HCT116 (cell line): ENCODE measurements around the gene RAPGEF1. TPM values are rescaled to one million over a fixed set of nuclear protein-coding genes. Genes with fewer than 3 reads are reported as not detected.
"Not testable (repeated sequence)": the region's sequence is repeated elsewhere in the genome, so short reads cannot be mapped to it uniquely, and the experiment has no call there.

Experiments
- ATAC-seq: fragments of 200-7000 bp; cut with Tn5 transposase; 2 replicates; pipeline ENCODE4 v1.9.1; 2020; ENCODE audit warnings: mild to moderate bottlenecking, moderate library complexity
- BruUV-seq: library from RNA; stranded (reverse); fragments of 400-500 nt; replicated peaks from 2 replicates; lab custom pipeline; 2021; lab: Mats Ljungman, UMichigan
- CTCF ChIA-PET: fragments of 300-600 bp; sonication (Branson Sonifier 250); formaldehyde crosslinking; loops from one replicate; lab custom pipeline; 2021; ENCODE audit warnings: antibody characterized with exemption; lab: Charles Lee
- POLR2A ChIA-PET: fragments of 300-600, 350-600 bp; sonication (Branson Sonifier 250); formaldehyde crosslinking; loops from one replicate; lab custom pipeline; 2021; ENCODE audit warnings: antibody characterized with exemption; lab: Charles Lee
- RAD21 ChIA-PET, 2 experiments: fragments of 300-600 bp; sonication (Branson Sonifier 250); formaldehyde crosslinking; loops; one replicate each; lab custom pipeline; 2023; ENCODE audit warnings: low total read pairs in 2 of 2; ENCODE audit not compliant: uncharacterized antibody in 2 of 2, unreplicated experiment in 2 of 2, low non-redundant PET in 1 of 2; lab: Charles Lee
- DNase-seq: peaks from one replicate; pipeline ENCODE4 v3.0.0-alpha.2; 2010; ENCODE audit warnings: low read depth, low spot score
- H2AFZ ChIP-seq: fragments of 200-600 bp; shearing (Covaris generic), sonication (generic); 2 replicates; pipeline ENCODE4 v1.6.1; 2017; ENCODE audit warnings: low read depth, mixed run types, mixed read lengths, antibody characterized with exemption, low read length; ENCODE audit not compliant: poor library complexity, severe bottlenecking
- H3K27ac ChIP-seq: 2 replicates; pipeline ENCODE4 v1.5.1; 2012; ENCODE audit warnings: low read depth, low read length
- H3K27me3 ChIP-seq: fragments of 200-600 bp; sonication (generic); 2 replicates; pipeline ENCODE4 v1.6.1; 2016; ENCODE audit warnings: mixed run types, low read length, mixed read lengths; ENCODE audit not compliant: insufficient read depth
- H3K36me3 ChIP-seq, 2 experiments: fragments of 200-500 bp in 1 of 2; fragments of 200-600 bp in 1 of 2; sonication (Bioruptor generic) in 1 of 2; sonication (generic) in 1 of 2; 2 replicates each; pipeline versions ENCODE4 v1.5.1 to v1.6.1; 2014 to 2016; ENCODE audit warnings: low read length in 2 of 2, inconsistent platforms in 1 of 2, mixed read lengths in 1 of 2, mixed run types in 1 of 2; ENCODE audit not compliant: insufficient read depth in 2 of 2, control insufficient read depth in 1 of 2
- H3K4me1 ChIP-seq, 2 experiments: fragments of 200-600 bp in 1 of 2; sonication (generic) in 1 of 2; 2 replicates each; pipeline versions ENCODE4 v1.5.1 to v1.6.1; 2012 to 2017; ENCODE audit warnings: low read length in 2 of 2, inconsistent platforms in 1 of 2, mild to moderate bottlenecking in 1 of 2, mixed read lengths in 1 of 2, mixed run types in 1 of 2, moderate library complexity in 1 of 2; ENCODE audit not compliant: insufficient read depth in 2 of 2, control insufficient read depth in 1 of 2
- H3K4me2 ChIP-seq: fragments of 200-600 bp; sonication (generic); 2 replicates; pipeline ENCODE4 v1.6.1; 2017; ENCODE audit warnings: mixed run types, low read length, mixed read lengths
- H3K4me3 ChIP-seq, 2 experiments: fragments of 200-600 bp in 1 of 2; sonication (generic) in 1 of 2; replicated peaks in 1 of 2; 2 replicates each; pipeline ENCODE4 v1.5.1; 2011 to 2016; ENCODE audit warnings: low read length in 2 of 2, control low read depth in 1 of 2, low read depth in 1 of 2, mild to moderate bottlenecking in 1 of 2, mixed read lengths in 1 of 2, mixed run types in 1 of 2
- H3K79me2 ChIP-seq: fragments of 200-600 bp; sonication (generic); 2 replicates; pipeline ENCODE4 v1.6.1; 2017; ENCODE audit warnings: mild to moderate bottlenecking, mixed run types, low read length, moderate library complexity, mixed read lengths; ENCODE audit not compliant: insufficient read depth
- H3K9ac ChIP-seq: fragments of 200-600 bp; sonication (generic); 2 replicates; pipeline ENCODE4 v1.6.1; 2016; ENCODE audit warnings: low read length, mixed read lengths
- H3K9me2 ChIP-seq: fragments of 200-600 bp; sonication (generic), shearing (Covaris generic); 2 replicates; pipeline ENCODE4 v1.6.1; 2017; ENCODE audit warnings: mixed run types, mild to moderate bottlenecking, moderate library complexity; ENCODE audit not compliant: insufficient read depth
- H3K9me3 ChIP-seq, 2 experiments: fragments of 200-500 bp in 1 of 2; fragments of 200-600 bp in 1 of 2; sonication (Bioruptor generic) in 1 of 2; sonication (generic) in 1 of 2; 2 replicates each; pipeline ENCODE4 v1.6.1; 2014 to 2017; ENCODE audit warnings: low read length in 2 of 2, mixed read lengths in 2 of 2, inconsistent platforms in 1 of 2, low read depth in 1 of 2, mild to moderate bottlenecking in 1 of 2, mixed run types in 1 of 2, moderate library complexity in 1 of 2; ENCODE audit not compliant: control insufficient read depth in 1 of 2, insufficient read depth in 1 of 2
- H4K20me1 ChIP-seq: fragments of 200-600 bp; sonication (generic), shearing (Covaris generic); 2 replicates; pipeline ENCODE4 v1.6.1; 2017; ENCODE audit warnings: mixed run types, mild to moderate bottlenecking, moderate library complexity; ENCODE audit not compliant: insufficient read depth
- EGR1 ChIP-seq: IDR thresholded peaks from 2 replicates; pipeline ENCODE4 v1.6.1; 2012; ENCODE audit warnings: low read depth
- ELF1 ChIP-seq: IDR thresholded peaks from 2 replicates; pipeline ENCODE4 v1.6.1; 2012; ENCODE audit warnings: low read depth, borderline replicate concordance
- EZH2 ChIP-seq: fragments of 200-600 bp; sonication (generic); IDR thresholded peaks from 2 replicates; pipeline ENCODE4 v1.6.1; 2017; ENCODE audit warnings: antibody characterized with exemption, mixed run types
- EZH2phosphoT487 ChIP-seq: fragments of 200-600 bp; IDR thresholded peaks from 2 replicates; pipeline ENCODE4 v1.6.1; 2018; ENCODE audit warnings: antibody characterized with exemption, borderline replicate concordance
- FOSL1 ChIP-seq: IDR thresholded peaks from 2 replicates; pipeline ENCODE4 v1.6.1; 2012; ENCODE audit warnings: low read depth
- JUND ChIP-seq: IDR thresholded peaks from 2 replicates; pipeline ENCODE4 v1.6.1; 2012
- RAD21 ChIP-seq: IDR thresholded peaks from 2 replicates; pipeline ENCODE4 v1.6.1; 2012; ENCODE audit warnings: low read depth, mild to moderate bottlenecking
- SIN3A ChIP-seq: IDR thresholded peaks from 2 replicates; pipeline ENCODE4 v1.6.1; 2012; ENCODE audit warnings: low read depth
- SP1 ChIP-seq: IDR thresholded peaks from 2 replicates; pipeline ENCODE4 v1.6.1; 2012; ENCODE audit warnings: low read depth
- SRF ChIP-seq: IDR thresholded peaks from 2 replicates; pipeline ENCODE4 v1.6.1; 2012; ENCODE audit warnings: low read depth
- YY1 ChIP-seq: IDR thresholded peaks from 2 replicates; pipeline ENCODE4 v1.6.1; 2011; ENCODE audit warnings: low read length, low read depth, moderate library complexity, mild to moderate bottlenecking; ENCODE audit not compliant: insufficient replicate concordance; ENCODE audit errors: extremely low read depth
- ZFX ChIP-seq: fragments of 450-650 bp; IDR thresholded peaks from 2 replicates; pipeline ENCODE4 v1.6.1; 2017
- ZNF274 ChIP-seq: fragments of 200-500 bp; sonication (Bioruptor generic); IDR thresholded peaks from 2 replicates; pipeline ENCODE4 v1.6.1; 2014; ENCODE audit warnings: mild to moderate bottlenecking, low read depth, low read length, inconsistent platforms
- intact Hi-C: fragments of 100-400 bp; cut with micrococcal nuclease; formaldehyde crosslinking; loops from 2 replicates; pipeline ENCODE4 v1.10.0; 2022
- total RNA-seq: library from RNA; stranded (reverse); gene quantifications from one replicate; pipeline ENCODE4 v1.2.1, GENCODE V29; 2021; ENCODE audit not compliant: unreplicated experiment
- TF ChIP-seq, protein P1 (sequence below): IDR thresholded peaks from 2 replicates; pipeline ENCODE4 v1.6.1; 2012; ENCODE audit warnings: low read depth
- TF ChIP-seq, protein P2 (sequence below), 3 experiments: fragments of 200-600 bp in 1 of 3; sonication (generic) in 1 of 3; IDR thresholded peaks in 2 of 3; conservative IDR thresholded peaks in 1 of 3; 2 replicates each; pipeline ENCODE4 v1.5.1; 2012 to 2017; ENCODE audit warnings: low read depth in 2 of 3, low read length in 2 of 3, antibody characterized with exemption in 1 of 3, borderline replicate concordance in 1 of 3, control low read depth in 1 of 3, mild to moderate bottlenecking in 1 of 3, mixed read lengths in 1 of 3, mixed run types in 1 of 3, moderate library complexity in 1 of 3; ENCODE audit not compliant: insufficient read depth in 1 of 3
- TF ChIP-seq, protein P3 (sequence below): IDR thresholded peaks from 2 replicates; pipeline ENCODE4 v1.6.1; 2011; ENCODE audit warnings: mild to moderate bottlenecking, low read length, moderate library complexity; ENCODE audit not compliant: insufficient replicate concordance; ENCODE audit errors: extremely low read depth

Gene RAPGEF1
- total RNA-seq, 1 experiment from 2014 or later, result 43.0 TPM

DNA sequence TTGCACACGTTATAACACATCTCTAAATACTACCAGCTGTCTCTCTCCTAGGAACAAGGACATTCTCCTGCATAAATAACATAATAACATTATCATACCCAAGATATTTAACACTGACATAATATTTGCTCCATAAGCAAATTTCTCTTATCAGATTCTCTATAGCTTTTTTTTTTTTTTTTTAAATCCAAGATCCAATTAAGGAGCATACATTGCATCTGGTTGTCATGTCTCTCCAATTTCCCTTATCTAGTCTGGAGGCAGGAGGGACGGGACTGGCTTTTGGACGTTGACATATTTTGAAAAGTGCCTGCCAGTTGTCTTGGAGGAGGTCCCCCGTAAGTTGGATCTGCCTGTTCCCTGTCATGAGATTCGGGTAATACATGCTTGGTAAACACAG lies 76.6 kb downstream of the RAPGEF1 start:
- intact Hi-C loops, result no loop called here
- no peak for DNase-seq
- H3K79me2 ChIP-seq, result no peaks in the 10 kb centered on the region
- no peaks in the 10 kb centered on the region for H3K9me3 ChIP-seq
- H3K27ac ChIP-seq, result no peak overlapping the region
- BruUV-seq, result no TSS peak
- H2AFZ ChIP-seq, result no peak overlapping the region
- ATAC-seq, result no peak
- H3K27me3 ChIP-seq, result no peaks in the 10 kb centered on the region
- H4K20me1 ChIP-seq, result no peaks in the 10 kb centered on the region
- H3K4me2 ChIP-seq, result no peak overlapping the region
- H3K9ac ChIP-seq, result no peak overlapping the region
- ChIA-PET CTCF (no interaction called here), RAD21 (no interaction called here), POLR2A (no interaction called here)
- H3K4me1 ChIP-seq, result peaks cover 17 to 24% of the 10 kb centered on the region in 2 experiments
- no peak overlapping the region for H3K4me3 ChIP-seq
- no peaks in the 10 kb centered on the region for H3K36me3 ChIP-seq
- TF ChIP-seq YY1 (no peak), RAD21 (no peak), ZNF274 (no peak), EZH2 (no peak), ELF1 (no peak), FOSL1 (no peak), EGR1 (no peak), JUND (no peak), SP1 (no peak), EZH2phosphoT487 (no peak), SRF (no peak), ZFX (no peak), SIN3A (no peak)
- TF ChIP-seq, protein P1, sequence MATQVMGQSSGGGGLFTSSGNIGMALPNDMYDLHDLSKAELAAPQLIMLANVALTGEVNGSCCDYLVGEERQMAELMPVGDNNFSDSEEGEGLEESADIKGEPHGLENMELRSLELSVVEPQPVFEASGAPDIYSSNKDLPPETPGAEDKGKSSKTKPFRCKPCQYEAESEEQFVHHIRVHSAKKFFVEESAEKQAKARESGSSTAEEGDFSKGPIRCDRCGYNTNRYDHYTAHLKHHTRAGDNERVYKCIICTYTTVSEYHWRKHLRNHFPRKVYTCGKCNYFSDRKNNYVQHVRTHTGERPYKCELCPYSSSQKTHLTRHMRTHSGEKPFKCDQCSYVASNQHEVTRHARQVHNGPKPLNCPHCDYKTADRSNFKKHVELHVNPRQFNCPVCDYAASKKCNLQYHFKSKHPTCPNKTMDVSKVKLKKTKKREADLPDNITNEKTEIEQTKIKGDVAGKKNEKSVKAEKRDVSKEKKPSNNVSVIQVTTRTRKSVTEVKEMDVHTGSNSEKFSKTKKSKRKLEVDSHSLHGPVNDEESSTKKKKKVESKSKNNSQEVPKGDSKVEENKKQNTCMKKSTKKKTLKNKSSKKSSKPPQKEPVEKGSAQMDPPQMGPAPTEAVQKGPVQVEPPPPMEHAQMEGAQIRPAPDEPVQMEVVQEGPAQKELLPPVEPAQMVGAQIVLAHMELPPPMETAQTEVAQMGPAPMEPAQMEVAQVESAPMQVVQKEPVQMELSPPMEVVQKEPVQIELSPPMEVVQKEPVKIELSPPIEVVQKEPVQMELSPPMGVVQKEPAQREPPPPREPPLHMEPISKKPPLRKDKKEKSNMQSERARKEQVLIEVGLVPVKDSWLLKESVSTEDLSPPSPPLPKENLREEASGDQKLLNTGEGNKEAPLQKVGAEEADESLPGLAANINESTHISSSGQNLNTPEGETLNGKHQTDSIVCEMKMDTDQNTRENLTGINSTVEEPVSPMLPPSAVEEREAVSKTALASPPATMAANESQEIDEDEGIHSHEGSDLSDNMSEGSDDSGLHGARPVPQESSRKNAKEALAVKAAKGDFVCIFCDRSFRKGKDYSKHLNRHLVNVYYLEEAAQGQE, result no peak
- TF ChIP-seq, protein P2, sequence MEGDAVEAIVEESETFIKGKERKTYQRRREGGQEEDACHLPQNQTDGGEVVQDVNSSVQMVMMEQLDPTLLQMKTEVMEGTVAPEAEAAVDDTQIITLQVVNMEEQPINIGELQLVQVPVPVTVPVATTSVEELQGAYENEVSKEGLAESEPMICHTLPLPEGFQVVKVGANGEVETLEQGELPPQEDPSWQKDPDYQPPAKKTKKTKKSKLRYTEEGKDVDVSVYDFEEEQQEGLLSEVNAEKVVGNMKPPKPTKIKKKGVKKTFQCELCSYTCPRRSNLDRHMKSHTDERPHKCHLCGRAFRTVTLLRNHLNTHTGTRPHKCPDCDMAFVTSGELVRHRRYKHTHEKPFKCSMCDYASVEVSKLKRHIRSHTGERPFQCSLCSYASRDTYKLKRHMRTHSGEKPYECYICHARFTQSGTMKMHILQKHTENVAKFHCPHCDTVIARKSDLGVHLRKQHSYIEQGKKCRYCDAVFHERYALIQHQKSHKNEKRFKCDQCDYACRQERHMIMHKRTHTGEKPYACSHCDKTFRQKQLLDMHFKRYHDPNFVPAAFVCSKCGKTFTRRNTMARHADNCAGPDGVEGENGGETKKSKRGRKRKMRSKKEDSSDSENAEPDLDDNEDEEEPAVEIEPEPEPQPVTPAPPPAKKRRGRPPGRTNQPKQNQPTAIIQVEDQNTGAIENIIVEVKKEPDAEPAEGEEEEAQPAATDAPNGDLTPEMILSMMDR (IDR thresholded peaks at IDR 0.05 in 2 of 3, conservative IDR thresholded peaks at IDR 0.05 in 1 of 3; ENCODE audit: borderline replicate concordance in 1 of 3, insufficient read depth in 1 of 3, low read depth in 2 of 3, low read length in 2 of 3), result no peak
- TF ChIP-seq, protein P3, sequence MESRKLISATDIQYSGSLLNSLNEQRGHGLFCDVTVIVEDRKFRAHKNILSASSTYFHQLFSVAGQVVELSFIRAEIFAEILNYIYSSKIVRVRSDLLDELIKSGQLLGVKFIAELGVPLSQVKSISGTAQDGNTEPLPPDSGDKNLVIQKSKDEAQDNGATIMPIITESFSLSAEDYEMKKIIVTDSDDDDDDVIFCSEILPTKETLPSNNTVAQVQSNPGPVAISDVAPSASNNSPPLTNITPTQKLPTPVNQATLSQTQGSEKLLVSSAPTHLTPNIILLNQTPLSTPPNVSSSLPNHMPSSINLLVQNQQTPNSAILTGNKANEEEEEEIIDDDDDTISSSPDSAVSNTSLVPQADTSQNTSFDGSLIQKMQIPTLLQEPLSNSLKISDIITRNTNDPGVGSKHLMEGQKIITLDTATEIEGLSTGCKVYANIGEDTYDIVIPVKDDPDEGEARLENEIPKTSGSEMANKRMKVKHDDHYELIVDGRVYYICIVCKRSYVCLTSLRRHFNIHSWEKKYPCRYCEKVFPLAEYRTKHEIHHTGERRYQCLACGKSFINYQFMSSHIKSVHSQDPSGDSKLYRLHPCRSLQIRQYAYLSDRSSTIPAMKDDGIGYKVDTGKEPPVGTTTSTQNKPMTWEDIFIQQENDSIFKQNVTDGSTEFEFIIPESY, result no peak
- no peaks in the 10 kb centered on the region for H3K9me2 ChIP-seq

DNA sequence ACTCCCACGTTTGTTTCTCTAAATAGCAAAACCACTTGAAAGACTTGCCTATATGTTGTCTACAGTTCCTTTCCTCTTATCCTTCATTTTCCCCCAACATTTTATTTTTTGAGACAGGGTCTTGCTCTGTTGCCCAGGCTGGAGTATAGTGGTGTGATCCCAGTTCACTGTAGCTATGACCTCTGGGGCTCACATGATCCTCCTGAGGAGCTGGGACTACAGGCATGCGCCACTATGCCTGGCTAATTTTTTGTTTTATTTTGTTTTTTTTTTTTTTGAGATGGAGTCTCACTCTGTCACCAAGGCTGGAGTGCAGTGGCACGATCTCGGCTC lies 77.6 kb downstream of the RAPGEF1 start:
- ATAC-seq, DNase-seq, H3K79me2 ChIP-seq, H4K20me1 ChIP-seq, H3K9me2 ChIP-seq, H3K27me3 ChIP-seq, H3K4me2 ChIP-seq, H3K36me3 ChIP-seq, H2AFZ ChIP-seq, H3K4me3 ChIP-seq, CTCF ChIA-PET, POLR2A ChIA-PET, H3K9me3 ChIP-seq, H3K9ac ChIP-seq, H3K27ac ChIP-seq, RAD21 ChIA-PET, intact Hi-C loops, BruUV-seq: not testable (repeated sequence)
- peaks cover 18 to 24% of the 10 kb centered on the region in 2 experiments for H3K4me1 ChIP-seq
